Nephron (organoid): ENCODE data around the gene OR8A1.

Experiments used
- H3K27ac Mint-ChIP-seq, 3 experiments: 2 replicates each; pipeline ENCODE4 v1.8.0; 2020; ENCODE audit warnings: mixed read lengths in 3 of 3, mild to moderate bottlenecking in 2 of 3, moderate library complexity in 1 of 3
- H3K27me3 Mint-ChIP-seq: 2 replicates; pipeline ENCODE4 v1.8.0; 2021; ENCODE audit warnings: low read depth, mild to moderate bottlenecking, moderate library complexity, mixed read lengths
- H3K36me3 Mint-ChIP-seq: 2 replicates; pipeline ENCODE4 v1.8.0; 2020; ENCODE audit warnings: low read depth, mixed read lengths
- H3K4me1 Mint-ChIP-seq: 2 replicates; pipeline ENCODE4 v1.8.0; 2020; ENCODE audit warnings: mixed read lengths
- H3K4me3 Mint-ChIP-seq, 3 experiments: 2 replicates each; pipeline ENCODE4 v1.8.0; 2020; ENCODE audit warnings: mild to moderate bottlenecking in 3 of 3, mixed read lengths in 3 of 3, moderate library complexity in 2 of 3
- H3K9me3 Mint-ChIP-seq: 2 replicates; pipeline ENCODE4 v1.8.0; 2020; ENCODE audit warnings: mixed read lengths
- CTCF ChIP-seq, 3 experiments: fragments of 200-600 bp; sonication (generic); IDR thresholded peaks; one replicate each; pipeline ENCODE4 v1.5.0; 2021; ENCODE audit warnings: antibody characterized with exemption in 3 of 3; ENCODE audit not compliant: unreplicated experiment in 3 of 3

The OR8A1 gene

DNA sequence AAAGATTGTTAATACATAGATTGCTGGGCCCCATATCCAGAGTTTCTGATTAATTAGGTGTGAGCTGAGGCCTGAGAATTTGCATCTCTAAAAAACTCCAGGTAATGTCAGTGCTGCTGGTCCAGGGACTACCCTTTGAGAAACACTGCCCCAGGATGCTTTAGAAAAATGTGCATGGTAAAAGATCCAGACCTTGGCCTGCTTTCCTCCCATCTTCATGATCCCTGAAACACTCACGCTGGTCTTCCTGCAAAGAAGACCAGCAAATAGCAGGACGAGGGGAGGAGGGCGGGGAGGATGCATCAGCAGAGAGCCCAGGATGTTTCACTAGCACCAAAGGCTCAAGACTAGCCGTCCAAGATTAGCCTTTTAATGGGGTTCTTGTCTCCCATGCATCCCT, at the start of gene OR8A1:
TSS of gene OR8A1 (plus strand) at position 301 of the 400 bp plus-strand sequence. CDS start 123 bp downstream, outside the sequence.
- no peak for TF ChIP-seq CTCF (IDR thresholded peaks at IDR 0.05; ENCODE audit: unreplicated experiment in 3 of 3)
- Mint-ChIP-seq H3K4me1 (no peaks in the 10 kb centered on the region), H3K36me3 (no peaks in the 10 kb centered on the region)

GRCh38 chr11:124520550-124520854, 49.3 kb upstream of the OR8A1 start:
- H3K4me3 Mint-ChIP-seq = no peak overlapping the region
- H3K4me1 Mint-ChIP-seq = peaks cover 23% of the 10 kb centered on the region
- H3K9me3 Mint-ChIP-seq = no peaks in the 10 kb centered on the region
- H3K27me3 Mint-ChIP-seq = peaks cover 7% of the 10 kb centered on the region
- TF ChIP-seq CTCF (IDR thresholded peaks at IDR 0.05; ENCODE audit: unreplicated experiment in 3 of 3) = no peak
- no peak overlapping the region for H3K27ac Mint-ChIP-seq
- H3K36me3 Mint-ChIP-seq = no peaks in the 10 kb centered on the region

More for the DNA sequence above, at the start of gene OR8A1:
- no peaks in the 10 kb centered on the region for H3K9me3 Mint-ChIP-seq
- H3K4me3 Mint-ChIP-seq = no peak within 1 kb of the TSS
- H3K27me3 Mint-ChIP-seq = peaks cover 4% of the 10 kb centered on the region
- no peak within 1 kb of the TSS for H3K27ac Mint-ChIP-seq

DNA sequence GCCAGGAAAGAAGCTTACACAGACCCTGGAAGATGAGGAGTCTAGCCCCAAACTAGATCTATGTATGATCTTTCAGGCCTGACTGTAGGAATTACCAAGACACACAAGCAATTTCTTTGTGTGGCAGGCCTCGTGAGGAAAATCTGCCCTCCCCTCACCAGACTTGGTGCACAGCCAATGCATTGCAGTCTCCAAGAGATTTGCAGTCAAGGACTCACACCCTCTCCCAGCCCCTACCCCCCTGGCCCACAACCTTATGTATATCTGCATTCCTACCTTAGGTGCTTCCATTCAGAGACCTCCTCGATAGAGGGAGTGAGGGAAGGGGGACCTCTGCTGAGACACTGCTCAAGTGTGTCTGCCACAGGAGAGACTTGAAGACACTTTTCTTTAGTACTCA, 36.2 kb upstream of the OR8A1 start:
- H3K27me3 Mint-ChIP-seq = no peaks in the 10 kb centered on the region
- peaks cover 11% of the 10 kb centered on the region for H3K9me3 Mint-ChIP-seq
- H3K4me3 Mint-ChIP-seq = no peak overlapping the region
- H3K27ac Mint-ChIP-seq = no peak overlapping the region
- no peak for TF ChIP-seq CTCF (IDR thresholded peaks at IDR 0.05; ENCODE audit: unreplicated experiment in 3 of 3)
- no peaks in the 10 kb centered on the region for H3K36me3 Mint-ChIP-seq
- peaks cover 11% of the 10 kb centered on the region for H3K4me1 Mint-ChIP-seq

DNA sequence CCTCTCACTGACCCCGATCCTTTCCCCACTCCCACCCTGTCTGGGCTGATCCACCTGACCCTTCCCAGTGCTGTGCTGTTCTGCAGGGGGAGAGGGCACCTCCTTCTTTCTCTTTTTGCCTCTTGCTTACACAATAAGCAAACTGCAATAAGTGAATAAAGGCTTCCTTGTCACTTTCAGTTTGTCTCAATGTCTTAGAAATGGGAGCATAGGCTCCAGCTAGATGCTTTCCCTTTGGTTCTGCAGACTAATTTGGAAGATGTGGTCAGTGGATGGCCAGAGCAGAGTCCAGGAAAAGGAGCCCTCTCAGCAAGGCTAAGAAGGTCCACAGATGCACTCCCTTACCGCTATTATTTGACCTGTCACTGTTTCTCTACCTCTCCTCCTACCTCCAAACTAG, 35.7 kb upstream of the OR8A1 start:
- H3K27ac Mint-ChIP-seq = no peak overlapping the region
- H3K27me3 Mint-ChIP-seq = no peaks in the 10 kb centered on the region
- no peak for TF ChIP-seq CTCF (IDR thresholded peaks at IDR 0.05; ENCODE audit: unreplicated experiment in 3 of 3)
- H3K4me1 Mint-ChIP-seq = peaks cover 11% of the 10 kb centered on the region
- H3K9me3 Mint-ChIP-seq = peaks cover 7% of the 10 kb centered on the region
- H3K4me3 Mint-ChIP-seq = no peak overlapping the region
- H3K36me3 Mint-ChIP-seq = no peaks in the 10 kb centered on the region

DNA sequence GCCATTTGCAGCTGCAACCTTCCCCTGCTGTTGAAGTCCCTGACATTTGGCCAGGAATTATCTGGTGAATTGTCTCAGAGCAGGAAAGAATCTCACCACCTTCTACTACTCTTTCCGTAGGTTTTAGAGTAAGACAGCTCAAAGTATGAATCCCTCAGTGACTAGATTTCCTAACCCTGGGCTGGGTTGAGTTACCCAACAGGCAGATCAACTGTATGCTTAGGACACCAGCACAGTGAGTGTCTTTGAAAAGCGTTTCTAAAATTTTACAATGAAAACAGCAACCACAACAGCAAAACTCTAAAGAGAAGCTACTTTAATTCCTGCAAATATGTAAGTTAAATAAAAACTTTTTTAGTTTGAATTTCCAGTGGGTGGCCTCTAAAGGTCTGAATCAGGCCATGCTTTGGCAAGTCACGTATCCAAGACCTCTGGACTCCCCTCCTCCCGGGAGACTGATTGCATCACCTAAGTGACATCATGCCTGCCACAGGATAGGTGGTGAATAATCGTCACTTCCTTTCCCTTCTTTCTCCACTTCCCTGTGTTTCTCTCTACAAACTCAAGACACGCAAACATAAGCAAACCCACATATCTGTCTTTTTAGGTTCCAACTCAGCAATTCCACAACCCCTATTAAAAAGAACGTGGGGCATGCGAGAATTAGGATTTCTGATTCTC, 34.1 kb upstream of the OR8A1 start:
- TF ChIP-seq CTCF (IDR thresholded peaks at IDR 0.05; ENCODE audit: unreplicated experiment in 3 of 3) = no peak
- no peaks in the 10 kb centered on the region for H3K36me3 Mint-ChIP-seq
- H3K27ac Mint-ChIP-seq = no peak overlapping the region
- no peak overlapping the region for H3K4me3 Mint-ChIP-seq
- peaks cover 11% of the 10 kb centered on the region for H3K4me1 Mint-ChIP-seq
- H3K27me3 Mint-ChIP-seq = no peaks in the 10 kb centered on the region
- H3K9me3 Mint-ChIP-seq = peaks cover 3% of the 10 kb centered on the region

DNA sequence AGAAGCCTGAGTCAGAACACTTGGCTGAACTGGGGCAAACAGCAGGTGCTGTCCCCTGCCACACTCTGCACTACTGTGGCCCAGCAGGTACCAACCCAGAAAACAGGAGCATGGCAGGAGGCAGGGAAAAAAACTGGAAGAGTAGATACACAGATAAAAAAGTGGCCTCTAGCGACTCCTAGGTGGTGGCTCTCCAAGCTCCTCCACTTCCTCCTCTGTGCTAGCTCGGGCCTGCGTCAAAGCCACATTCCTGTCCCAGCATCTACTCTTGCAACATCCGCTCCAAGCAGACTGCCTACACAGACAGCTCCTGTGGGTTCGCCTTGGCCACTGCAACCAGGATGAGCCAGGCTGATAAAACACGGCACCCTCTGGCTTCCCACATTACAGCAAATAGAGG, 33.3 kb upstream of the OR8A1 start:
- no peaks in the 10 kb centered on the region for H3K36me3 Mint-ChIP-seq
- H3K4me1 Mint-ChIP-seq = peaks cover 11% of the 10 kb centered on the region
- peaks cover 3% of the 10 kb centered on the region for H3K9me3 Mint-ChIP-seq
- H3K27me3 Mint-ChIP-seq = no peaks in the 10 kb centered on the region
- TF ChIP-seq CTCF (IDR thresholded peaks at IDR 0.05; ENCODE audit: unreplicated experiment in 3 of 3) = no peak
- H3K4me3 Mint-ChIP-seq = no peak overlapping the region
- peak overlapping the region in 1 of 3 experiments; percentile 63 for H3K27ac Mint-ChIP-seq
